Peyer's patch (tissue), 4 donors: ENCODE data around the gene GPER1.

Source experiments
- POLR2A ChIP-seq, 2 donors: fragments of 450-650 bp; IDR thresholded peaks; one replicate each; pipeline ENCODE4 v1.5.1; 2017; ENCODE audit warnings: antibody characterized with exemption in 2 of 2, mild to moderate bottlenecking in 2 of 2, moderate library complexity in 2 of 2
- TF ChIP-seq, protein P1 (sequence below), 6 experiments: fragments of 450-650 bp in 4 of 6; fragments of 200-600 bp in 2 of 6; sonication (generic) in 1 of 6; IDR thresholded peaks; one replicate each; pipeline ENCODE4 v1.5.1; 2017 to 2019; ENCODE audit warnings: antibody characterized with exemption in 6 of 6, mild to moderate bottlenecking in 3 of 6, moderate library complexity in 1 of 6

GRCh38 chr7:1092806-1093501 lies 5.0 kb downstream of the GPER1 start:
- TF ChIP-seq, protein P1, sequence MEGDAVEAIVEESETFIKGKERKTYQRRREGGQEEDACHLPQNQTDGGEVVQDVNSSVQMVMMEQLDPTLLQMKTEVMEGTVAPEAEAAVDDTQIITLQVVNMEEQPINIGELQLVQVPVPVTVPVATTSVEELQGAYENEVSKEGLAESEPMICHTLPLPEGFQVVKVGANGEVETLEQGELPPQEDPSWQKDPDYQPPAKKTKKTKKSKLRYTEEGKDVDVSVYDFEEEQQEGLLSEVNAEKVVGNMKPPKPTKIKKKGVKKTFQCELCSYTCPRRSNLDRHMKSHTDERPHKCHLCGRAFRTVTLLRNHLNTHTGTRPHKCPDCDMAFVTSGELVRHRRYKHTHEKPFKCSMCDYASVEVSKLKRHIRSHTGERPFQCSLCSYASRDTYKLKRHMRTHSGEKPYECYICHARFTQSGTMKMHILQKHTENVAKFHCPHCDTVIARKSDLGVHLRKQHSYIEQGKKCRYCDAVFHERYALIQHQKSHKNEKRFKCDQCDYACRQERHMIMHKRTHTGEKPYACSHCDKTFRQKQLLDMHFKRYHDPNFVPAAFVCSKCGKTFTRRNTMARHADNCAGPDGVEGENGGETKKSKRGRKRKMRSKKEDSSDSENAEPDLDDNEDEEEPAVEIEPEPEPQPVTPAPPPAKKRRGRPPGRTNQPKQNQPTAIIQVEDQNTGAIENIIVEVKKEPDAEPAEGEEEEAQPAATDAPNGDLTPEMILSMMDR (IDR thresholded peaks at IDR 0.05) = no peak
- no peak for TF ChIP-seq POLR2A (IDR thresholded peaks at IDR 0.05)
